ENCODE results near the gene C13orf46.
A peak's percentile ranks its signal among the peaks of the same experiment; 100 is the strongest.

GRCh38 chr13:114007566-114007965 is 33.7 kb upstream of the C13orf46 start:
- no peak for TF ChIP-seq CTCF (IDR thresholded peaks at IDR 0.05 in 8 of 11, conservative IDR thresholded peaks at IDR 0.05 in 3 of 11)
- peak in 1 of 3 donors; percentile 28 for TF ChIP-seq POLR2AphosphoS5 (IDR thresholded peaks at IDR 0.05)
- no peak for TF ChIP-seq POLR2A (IDR thresholded peaks at IDR 0.05)
